Fibroblast of lung (primary cell): ENCODE data around the gene CFAP65.

Experiments used
- CTCF ChIP-seq, 2 donors: IDR thresholded peaks in 1 of 2; conservative IDR thresholded peaks in 1 of 2; 1 replicate in 1 of 2; 2 replicates in 1 of 2; pipeline ENCODE4 v1.5.1; 2011 to 2012; ENCODE audit warnings: low read length in 2 of 2, control low read depth in 1 of 2, inconsistent platforms in 1 of 2, low read depth in 1 of 2, mild to moderate bottlenecking in 1 of 2
- EZH2 ChIP-seq: IDR thresholded peaks from 2 replicates; pipeline ENCODE4 v1.5.1; 2012; ENCODE audit warnings: low read length, control low read depth, mild to moderate bottlenecking; ENCODE audit errors: missing control alignments

DNA sequence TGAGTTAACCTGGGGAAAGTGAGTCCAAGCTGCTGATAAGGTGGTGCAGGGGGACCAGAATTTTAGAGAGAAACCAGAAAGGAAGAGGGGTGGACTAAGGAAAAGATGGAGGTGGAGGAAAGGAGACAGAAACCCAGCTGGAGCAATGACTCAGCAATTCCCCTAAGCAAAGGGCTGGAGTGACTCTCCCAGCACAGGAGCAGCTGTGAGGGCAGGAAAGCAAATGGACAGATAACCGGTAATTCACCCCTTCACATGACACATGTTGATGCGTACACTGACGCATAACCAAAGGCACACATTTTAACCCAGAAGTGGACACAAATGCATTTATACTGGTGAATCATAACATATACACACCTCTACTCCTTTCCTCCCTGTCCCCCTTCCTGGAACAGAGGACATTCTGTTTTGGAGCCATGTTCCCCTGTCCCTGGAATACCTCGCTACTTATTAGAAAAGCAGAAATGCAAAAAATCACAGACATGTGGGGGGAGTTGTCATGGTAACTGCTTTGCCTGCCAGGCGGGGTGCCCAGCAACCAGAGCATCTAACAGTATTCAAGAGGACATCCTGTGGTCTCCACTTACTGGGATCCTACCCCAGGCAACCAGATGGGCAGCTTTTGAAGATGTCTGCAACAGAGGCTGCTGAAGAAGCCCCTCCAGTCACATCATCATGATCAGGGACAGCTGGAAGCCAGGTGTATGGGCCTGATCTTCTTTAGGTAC lies 77.1 kb downstream of the CFAP65 start:
- TF ChIP-seq CTCF (conservative IDR thresholded peaks at IDR 0.05 in 1 of 2, IDR thresholded peaks at IDR 0.05 in 1 of 2; ENCODE audit: low read depth in 1 of 2, low read length in 2 of 2) (no peak), EZH2 (no peak)
